Transverse colon (tissue), 4 donors: ENCODE measurements around the gene ACP4. TPM values are rescaled to one million over a fixed set of nuclear protein-coding genes. Genes with fewer than 3 reads are reported as not detected.

Experiments
- DNase-seq: peaks from one replicate; pipeline ENCODE4 v3.0.0-alpha.2; 2019
- H3K27ac ChIP-seq, 4 donors: fragments of 200-600 bp; sonication (generic); 2 replicates each; pipeline ENCODE4 v1.5.1; 2016 to 2018; ENCODE audit warnings: inconsistent platforms in 4 of 4
- H3K27me3 ChIP-seq: fragments of 200-600 bp; sonication (generic); 2 replicates; pipeline ENCODE4 v1.5.1; 2017; ENCODE audit warnings: inconsistent platforms
- H3K36me3 ChIP-seq, 4 donors: fragments of 200-600 bp; sonication (generic); 2 replicates each; pipeline ENCODE4 v1.5.1; 2017 to 2019; ENCODE audit warnings: inconsistent platforms in 4 of 4
- H3K4me1 ChIP-seq, 4 donors: fragments of 200-600 bp; sonication (generic); 2 replicates each; pipeline ENCODE4 v1.5.1; 2017 to 2020; ENCODE audit warnings: inconsistent platforms in 4 of 4
- H3K4me3 ChIP-seq, 4 donors: fragments of 200-600 bp; sonication (generic); 1 replicate in 1 of 4; 2 replicates in 3 of 4; pipeline versions ENCODE4 v1.5.1 to v1.6.1; 2017 to 2019; ENCODE audit warnings: inconsistent platforms in 4 of 4
- H3K9me3 ChIP-seq, 2 donors: fragments of 200-600 bp; sonication (generic); 2 replicates each; pipeline ENCODE4 v1.5.1; 2017 to 2019; ENCODE audit warnings: inconsistent platforms in 2 of 2
- CTCF ChIP-seq, 5 experiments: fragments of 200-600 bp in 3 of 5; fragments of 450-650 bp in 2 of 5; sonication (generic) in 3 of 5; IDR thresholded peaks; 1 replicate in 2 of 5; 2 replicates in 3 of 5; pipeline ENCODE4 v1.5.1; 2016 to 2017; ENCODE audit warnings: antibody characterized with exemption in 5 of 5, inconsistent platforms in 3 of 5, mild to moderate bottlenecking in 2 of 5, moderate library complexity in 1 of 5
- EP300 ChIP-seq: sonication (generic); formaldehyde crosslinking; IDR thresholded peaks from one replicate; pipeline ENCODE4 v1.6.1; 2017; ENCODE audit warnings: antibody characterized with exemption, low read depth
- POLR2A ChIP-seq: fragments of 450-650 bp; IDR thresholded peaks from one replicate; pipeline ENCODE4 v1.6.1; 2016; ENCODE audit warnings: antibody characterized with exemption, mild to moderate bottlenecking, moderate library complexity
- POLR2AphosphoS5 ChIP-seq, 3 donors: sonication (generic); formaldehyde crosslinking; IDR thresholded peaks; one replicate each; pipeline ENCODE4 v1.6.1; 2016; ENCODE audit warnings: antibody characterized with exemption in 3 of 3
- WGBS, 2 donors: methylation state at CpG; one replicate each; pipeline ENCODE4 v1.1.5; 2018; ENCODE audit warnings: low coverage in 1 of 2; 5-methylcytosine and 5-hydroxymethylcytosine counted together
- in situ Hi-C, 4 donors: fragments of 200-750 bp; cut with MboI; loops; one replicate each; pipeline versions ENCODE4 v1.15.0 to v1.15.1; 2017; ENCODE audit warnings: low sequenced_read_pairs in 3 of 4, low pct_ligation_motif_present in 1 of 4, low pct_unique_long_range_greater_than_20kb in 1 of 4
- intact Hi-C: fragments of 100-400 bp; cut with DNase I; formaldehyde crosslinking; loops from one replicate; pipeline ENCODE4 v1.15.1; 2023; ENCODE audit warnings: low total_unique reads
- total RNA-seq, 4 donors: library from RNA; depleted of rRNA; stranded (reverse); fragments of >200 nt; gene quantifications; one replicate each; pipeline ENCODE4 v1.1.0, GENCODE V29; 2016

The ACP4 gene
- total RNA-seq, 4 donors from 2014 or later, result not detected

- Histone ChIP-seq H3K27me3 (peaks cover 62% of the 10 kb centered on the region), H3K27ac (peak overlapping the region; percentile 51 to 82 (median 79)), H3K4me3 (no peak overlapping the region), H3K4me1 (peaks cover 3 to 58% (median 41%) of the 10 kb centered on the region in 4 donors), H3K36me3 (no peaks in the 10 kb centered on the region), H3K9me3 (no peaks in the 10 kb centered on the region)
- 66% methylated on average over 8 of the region's 8 CpGs; no CpG with 5 or more reads in 1 of the 2 donors for WGBS, 2 donors
- intact Hi-C loops, result no loop called here
- in situ Hi-C loops, result no loop called here
- no peak for DNase-seq
- no peak for TF ChIP-seq EP300
- no peak for TF ChIP-seq CTCF (IDR thresholded peaks at IDR 0.05)
- TF ChIP-seq POLR2AphosphoS5 (IDR thresholded peaks at IDR 0.05), result no peak
- TF ChIP-seq POLR2A, result no peak
These were observed 31.4 kb downstream of the ACP4 start for GRCh38 chr19:50821622-50822021.

DNA sequence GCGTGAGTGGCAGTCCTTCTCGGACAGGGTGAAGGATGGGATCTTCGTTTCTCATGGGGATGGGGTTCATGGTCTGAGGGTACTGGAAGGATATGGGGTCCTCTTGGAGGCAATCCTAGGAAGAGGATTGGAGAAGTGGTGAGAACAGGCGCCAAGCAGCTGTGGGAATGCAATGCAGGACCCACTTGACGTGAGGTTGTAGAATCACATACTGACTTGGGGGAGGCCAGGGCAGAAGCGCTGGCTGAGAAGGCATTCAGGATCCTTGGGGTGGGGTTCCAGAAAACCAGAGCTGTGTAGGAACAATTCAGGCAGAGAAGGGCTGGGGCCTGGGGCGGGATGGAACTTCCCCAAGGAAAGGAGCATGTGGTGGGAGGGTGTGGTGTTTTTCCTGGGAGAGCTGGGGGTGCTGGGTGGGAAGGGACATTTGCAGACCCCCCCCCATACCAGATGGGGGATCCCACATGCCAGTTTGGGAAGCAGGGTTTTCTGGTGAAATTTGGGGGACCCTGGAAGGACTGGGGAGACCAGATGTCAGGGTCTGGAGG, 32.5 kb downstream of the ACP4 start:
- no peaks in the 10 kb centered on the region for H3K36me3 ChIP-seq
- TF ChIP-seq CTCF (IDR thresholded peaks at IDR 0.05) (no peak), POLR2A (no peak), POLR2AphosphoS5 (IDR thresholded peaks at IDR 0.05) (no peak)
- no peak overlapping the region for H3K4me3 ChIP-seq

DNA sequence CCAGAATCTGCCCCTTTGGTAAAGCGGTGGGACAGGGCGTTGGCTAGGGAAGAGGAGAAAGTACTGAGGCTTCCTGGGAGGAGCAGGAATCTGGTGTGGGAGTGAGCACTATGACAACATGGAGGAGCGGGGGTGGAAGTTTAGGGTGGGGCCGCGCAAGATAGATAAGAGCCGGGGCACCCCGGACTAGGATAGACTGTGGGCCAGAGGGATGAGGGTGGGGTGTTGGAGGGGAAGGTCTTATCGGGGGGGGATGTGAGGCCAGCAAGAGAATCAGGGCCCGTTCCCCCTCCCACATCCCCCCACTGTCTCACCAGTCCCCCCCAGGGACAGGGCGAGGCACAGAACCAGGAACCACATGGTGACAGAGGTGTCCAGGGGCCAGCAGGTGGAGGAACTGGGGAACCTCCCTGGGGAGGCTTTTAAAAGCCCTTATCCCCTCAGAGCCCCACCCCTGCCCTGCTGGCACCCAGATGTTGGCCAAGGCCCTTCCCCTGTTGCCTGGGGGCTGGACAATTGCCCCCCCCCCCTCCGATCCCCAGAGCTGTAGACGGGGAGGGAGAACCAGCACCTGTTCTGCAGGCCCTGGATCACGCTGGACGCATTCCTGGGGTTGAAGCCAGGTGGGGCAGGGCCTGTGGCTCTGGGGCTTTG, 33.3 kb downstream of the ACP4 start, which contains the start of gene KLK1:
KLK1 (minus strand) TSS at position 399 of the 654 bp plus-strand sequence; CDS start at position 360, 39 bp downstream.
- H3K27ac ChIP-seq, result peak within 1 kb of the TSS; percentile 21 to 82 (median 79)
- H3K36me3 ChIP-seq, result no peaks in the 10 kb centered on the region
- in situ Hi-C loops, result no loop called here
- intact Hi-C loops, result no loop called here
- no peak within 1 kb of the TSS for H3K4me3 ChIP-seq
- H3K9me3 ChIP-seq, result no peaks in the 10 kb centered on the region
- WGBS, 2 donors, result 17 to 42% methylated on average over 1 to 14 of the region's 14 CpGs
- H3K27me3 ChIP-seq, result peaks cover 45% of the 10 kb centered on the region
- TF ChIP-seq POLR2AphosphoS5 (IDR thresholded peaks at IDR 0.05) (peak in 2 of 3 donors; percentile 10 to 20), EP300 (no peak)
- peaks cover 3 to 50% (median 35%) of the 10 kb centered on the region in 4 donors for H3K4me1 ChIP-seq
- DNase-seq, result peak; percentile 73

More for the DNA sequence above, 32.5 kb downstream of the ACP4 start:
- no peaks in the 10 kb centered on the region for H3K9me3 ChIP-seq
- 77 to 80% methylated on average over 1 to 7 of the region's 7 CpGs for WGBS, 2 donors
- peak overlapping the region in 3 of 4 donors; percentile 78 to 82 (median 80) for H3K27ac ChIP-seq
- in situ Hi-C loops (no loop called here), intact Hi-C loops (no loop called here)
- peaks cover 53% of the 10 kb centered on the region for H3K27me3 ChIP-seq
- DNase-seq, result no peak
- peaks cover 3 to 58% (median 41%) of the 10 kb centered on the region in 4 donors for H3K4me1 ChIP-seq

DNA sequence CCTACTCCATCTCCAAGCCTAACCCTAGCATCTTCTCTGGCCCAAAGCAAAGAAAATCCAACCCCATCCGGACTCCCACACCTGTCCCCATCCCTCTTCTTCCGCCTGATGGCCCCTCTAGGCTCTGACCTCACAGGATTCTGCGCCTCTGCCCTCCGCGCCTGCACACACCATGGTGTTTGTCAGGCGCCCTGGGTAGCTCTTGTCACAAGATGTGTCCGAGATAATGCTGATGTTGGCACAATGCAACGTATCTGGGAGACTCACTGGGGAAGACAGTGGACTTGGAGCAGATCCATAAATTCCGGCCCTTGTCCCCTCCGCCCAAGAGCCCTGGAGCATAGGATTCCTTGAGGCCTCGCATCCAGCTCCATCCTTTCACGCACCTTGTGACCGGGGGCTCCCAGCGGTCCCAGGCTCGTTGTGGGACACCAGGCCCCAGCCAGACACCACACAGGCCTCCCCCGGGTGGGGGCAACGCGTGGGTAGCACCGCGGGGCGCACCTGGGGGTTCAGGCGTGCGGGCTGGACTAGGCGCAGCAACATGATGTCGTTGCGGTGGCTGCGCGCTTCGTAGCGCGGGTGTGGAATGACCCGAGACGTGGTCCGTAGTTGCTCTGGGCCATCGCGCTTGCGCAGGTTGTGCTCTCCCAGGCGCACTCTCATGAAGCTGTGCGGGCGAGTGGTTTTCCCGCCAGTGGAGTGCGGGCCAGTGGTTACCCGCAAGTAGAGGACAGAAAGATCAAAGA, 36.5 kb downstream of the ACP4 start:
- Histone ChIP-seq H3K27ac (no peak overlapping the region), H3K4me1 (peaks cover 2 to 23% (median 15%) of the 10 kb centered on the region in 4 donors), H3K9me3 (no peaks in the 10 kb centered on the region), H3K36me3 (no peaks in the 10 kb centered on the region), H3K4me3 (no peak overlapping the region), H3K27me3 (peaks cover 14% of the 10 kb centered on the region)
- no peak for DNase-seq
- TF ChIP-seq EP300 (no peak), POLR2A (no peak), POLR2AphosphoS5 (IDR thresholded peaks at IDR 0.05) (no peak), CTCF (IDR thresholded peaks at IDR 0.05) (no peak)
- intact Hi-C loops, result no loop called here
- 73 to 88% methylated on average over 2 to 35 of the region's 43 CpGs for WGBS, 2 donors
- in situ Hi-C loops, result no loop called here
